ENCODE results near the gene JPT2. TPM values are rescaled to one million over a fixed set of nuclear protein-coding genes. Genes with fewer than 3 reads are reported as not detected.

Gene JPT2
- total and polyA plus RNA-seq, 2 experiments from 2014 or later, result 9.2 to 52.0 TPM

GRCh38 chr16:1670371-1670770 is 7.7 kb upstream of the JPT2 start:
- no peaks in the 10 kb centered on the region for H3K79me2 ChIP-seq
- no peaks in the 10 kb centered on the region for H4K20me1 ChIP-seq (ENCODE audit: insufficient read depth, poor library complexity, severe bottlenecking)
- no peak for DNase-seq (ENCODE audit: low spot score)
- H3K27ac ChIP-seq, result no peak overlapping the region
- no peaks in the 10 kb centered on the region for H3K27me3 ChIP-seq
- no peaks in the 10 kb centered on the region for H3K36me3 ChIP-seq (replicated peaks; ENCODE audit: insufficient read depth, low read depth)
- no peaks in the 10 kb centered on the region for H3K9me2 ChIP-seq (replicated peaks; ENCODE audit: insufficient read depth)
- no peak overlapping the region for H2AFZ ChIP-seq
- no peak for TF ChIP-seq EZH2 (IDR thresholded peaks at IDR 0.05; ENCODE audit: borderline replicate concordance)
- TF ChIP-seq, protein P1, sequence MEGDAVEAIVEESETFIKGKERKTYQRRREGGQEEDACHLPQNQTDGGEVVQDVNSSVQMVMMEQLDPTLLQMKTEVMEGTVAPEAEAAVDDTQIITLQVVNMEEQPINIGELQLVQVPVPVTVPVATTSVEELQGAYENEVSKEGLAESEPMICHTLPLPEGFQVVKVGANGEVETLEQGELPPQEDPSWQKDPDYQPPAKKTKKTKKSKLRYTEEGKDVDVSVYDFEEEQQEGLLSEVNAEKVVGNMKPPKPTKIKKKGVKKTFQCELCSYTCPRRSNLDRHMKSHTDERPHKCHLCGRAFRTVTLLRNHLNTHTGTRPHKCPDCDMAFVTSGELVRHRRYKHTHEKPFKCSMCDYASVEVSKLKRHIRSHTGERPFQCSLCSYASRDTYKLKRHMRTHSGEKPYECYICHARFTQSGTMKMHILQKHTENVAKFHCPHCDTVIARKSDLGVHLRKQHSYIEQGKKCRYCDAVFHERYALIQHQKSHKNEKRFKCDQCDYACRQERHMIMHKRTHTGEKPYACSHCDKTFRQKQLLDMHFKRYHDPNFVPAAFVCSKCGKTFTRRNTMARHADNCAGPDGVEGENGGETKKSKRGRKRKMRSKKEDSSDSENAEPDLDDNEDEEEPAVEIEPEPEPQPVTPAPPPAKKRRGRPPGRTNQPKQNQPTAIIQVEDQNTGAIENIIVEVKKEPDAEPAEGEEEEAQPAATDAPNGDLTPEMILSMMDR (IDR thresholded peaks at IDR 0.05; ENCODE audit: poor library complexity), result no peak
- TF ChIP-seq EZH2phosphoT487 (IDR thresholded peaks at IDR 0.05; ENCODE audit: low read depth, severe bottlenecking, unreplicated experiment), result no peak
- H3K4me1 ChIP-seq (ENCODE audit: insufficient read depth), result no peaks in the 10 kb centered on the region
- no peak overlapping the region for H3K4me2 ChIP-seq
- no peaks in the 10 kb centered on the region for H3K9me3 ChIP-seq (ENCODE audit: low read depth)
- WGBS (ENCODE audit: low lambda C conversion rate, missing lambda C conversion rate), result 96% methylated on average over 8 of the region's 19 CpGs
- no peak overlapping the region for H3K4me3 ChIP-seq

GRCh38 chr16:1670866-1671265 is 7.2 kb upstream of the JPT2 start:
- no peak overlapping the region for H3K27ac ChIP-seq
- H3K36me3 ChIP-seq (replicated peaks; ENCODE audit: insufficient read depth, low read depth), result no peaks in the 10 kb centered on the region
- no peak overlapping the region for H2AFZ ChIP-seq
- H4K20me1 ChIP-seq (ENCODE audit: insufficient read depth, poor library complexity, severe bottlenecking), result no peaks in the 10 kb centered on the region
- no peak for TF ChIP-seq EZH2 (IDR thresholded peaks at IDR 0.05; ENCODE audit: borderline replicate concordance)
- TF ChIP-seq, protein P1 (IDR thresholded peaks at IDR 0.05; ENCODE audit: poor library complexity), result no peak
- no peak for TF ChIP-seq EZH2phosphoT487 (IDR thresholded peaks at IDR 0.05; ENCODE audit: low read depth, severe bottlenecking, unreplicated experiment)
- no peaks in the 10 kb centered on the region for H3K27me3 ChIP-seq
- no peaks in the 10 kb centered on the region for H3K9me3 ChIP-seq (ENCODE audit: low read depth)
- H3K4me3 ChIP-seq, result no peak overlapping the region
- H3K9me2 ChIP-seq (replicated peaks; ENCODE audit: insufficient read depth), result no peaks in the 10 kb centered on the region
- no peak overlapping the region for H3K4me2 ChIP-seq
- H3K79me2 ChIP-seq, result no peaks in the 10 kb centered on the region
- H3K4me1 ChIP-seq (ENCODE audit: insufficient read depth), result no peaks in the 10 kb centered on the region
- no peak for DNase-seq (ENCODE audit: low spot score)
- WGBS (ENCODE audit: low lambda C conversion rate, missing lambda C conversion rate), result over 99% methylated on average over 7 of the region's 7 CpGs

- Histone ChIP-seq H3K9me2 (replicated peaks; ENCODE audit: insufficient read depth) (no peaks in the 10 kb centered on the region), H3K4me2 (no peak overlapping the region), H3K4me1 (ENCODE audit: insufficient read depth) (no peaks in the 10 kb centered on the region), H3K27ac (no peak overlapping the region), H2AFZ (no peak overlapping the region), H3K36me3 (replicated peaks; ENCODE audit: insufficient read depth, low read depth) (no peaks in the 10 kb centered on the region), H3K9me3 (ENCODE audit: low read depth) (no peaks in the 10 kb centered on the region), H3K79me2 (peaks cover under 1% of the 10 kb centered on the region), H3K4me3 (no peak overlapping the region), H4K20me1 (ENCODE audit: insufficient read depth, poor library complexity, severe bottlenecking) (no peaks in the 10 kb centered on the region), H3K27me3 (no peaks in the 10 kb centered on the region)
- TF ChIP-seq, protein P1 (IDR thresholded peaks at IDR 0.05; ENCODE audit: poor library complexity), result no peak
- TF ChIP-seq EZH2 (IDR thresholded peaks at IDR 0.05; ENCODE audit: borderline replicate concordance) (no peak), EZH2phosphoT487 (IDR thresholded peaks at IDR 0.05; ENCODE audit: low read depth, severe bottlenecking, unreplicated experiment) (no peak)
- DNase-seq (ENCODE audit: low spot score), result no peak
- whole genome bisulfite sequencing (ENCODE audit: low lambda C conversion rate, missing lambda C conversion rate), result 92% methylated on average over 26 of the region's 26 CpGs
These were observed 4.5 kb upstream of the JPT2 start for GRCh38 chr16:1673424-1674151.

All from hepatocyte (in vitro differentiated cells).